Lung (tissue), 12 donors: ENCODE measurements around the gene GNA12. TPM values are rescaled to one million over a fixed set of nuclear protein-coding genes. Genes with fewer than 3 reads are reported as not detected.

Experiments used
- ATAC-seq: fragments of 200-7000 bp; cut with Tn5 transposase; one replicate; pipeline ENCODE4 v1.9.1; 2020; ENCODE audit warnings: moderate number of reproducible peaks; ENCODE audit not compliant: insufficient read depth, low FRiP score
- DNase-seq, 3 donors: peaks; one replicate each; pipeline ENCODE4 v3.0.0-alpha.2; 2013 to 2017
- H3K27ac ChIP-seq, 2 donors: one replicate each; pipeline ENCODE4 v1.5.1; 2013; ENCODE audit warnings: mild to moderate bottlenecking in 2 of 2, moderate library complexity in 2 of 2, control low read depth in 1 of 2, inconsistent platforms in 1 of 2, low read depth in 1 of 2, low read length in 1 of 2
- H3K27me3 ChIP-seq, 3 donors: one replicate each; pipeline ENCODE4 v1.5.1; 2013; ENCODE audit warnings: low read length in 2 of 3; ENCODE audit not compliant: control insufficient read depth in 3 of 3, insufficient read depth in 3 of 3
- H3K36me3 ChIP-seq, 4 donors: one replicate each; pipeline ENCODE4 v1.5.1; 2013; ENCODE audit warnings: low read length in 4 of 4, mild to moderate bottlenecking in 1 of 4, moderate library complexity in 1 of 4; ENCODE audit not compliant: control insufficient read depth in 4 of 4, insufficient read depth in 4 of 4
- H3K4me1 ChIP-seq, 5 donors: one replicate each; pipeline ENCODE4 v1.5.1; 2013; ENCODE audit warnings: low read length in 5 of 5, mild to moderate bottlenecking in 2 of 5, moderate library complexity in 1 of 5; ENCODE audit not compliant: control insufficient read depth in 5 of 5, insufficient read depth in 5 of 5
- H3K4me3 ChIP-seq: one replicate; pipeline ENCODE4 v1.5.1; 2013; ENCODE audit warnings: mild to moderate bottlenecking, control low read depth, moderate library complexity
- H3K9ac ChIP-seq, 2 donors: one replicate each; pipeline ENCODE4 v1.5.1; 2013; ENCODE audit warnings: low read length in 2 of 2, control low read depth in 1 of 2; ENCODE audit not compliant: insufficient read depth in 1 of 2
- H3K9me3 ChIP-seq, 4 donors: one replicate each; pipeline ENCODE4 v1.5.1; 2013; ENCODE audit warnings: low read length in 3 of 4, mild to moderate bottlenecking in 1 of 4, moderate library complexity in 1 of 4; ENCODE audit not compliant: control insufficient read depth in 4 of 4, insufficient read depth in 3 of 4
- WGBS, 2 donors: extraction: QIAGEN DNeasy Blood & Tissue Kit; methylation state at CpG; one replicate each; pipeline ENCODE4 v1.1.7; 2013; 5-methylcytosine and 5-hydroxymethylcytosine counted together
- polyA plus RNA-seq, 2 donors: library from polyadenylated mRNA; stranded (reverse); fragments of 200-250 nt; gene quantifications; one replicate each; pipeline ENCODE4 v1.2.1, GENCODE V29; 2013
- total RNA-seq, 2 donors: library from RNA; depleted of rRNA in 1 of 2; stranded (reverse); fragments of >200 nt in 1 of 2; gene quantifications; one replicate each; pipeline ENCODE4 v1.2.1, GENCODE V29; 2014 to 2021
- TF ChIP-seq, protein P1 (sequence below): IDR thresholded peaks from 2 replicates; pipeline ENCODE4 v1.5.1; 2012; ENCODE audit warnings: mild to moderate bottlenecking; ENCODE audit errors: control extremely low read depth, extremely low read depth
- donor health status: control.
- donor health status: control.
- donor health status: Bipolar disorder and iron deficiency.
- donor health status: healthy.
- donor health status: DM: yes; HTN: yes; CAD: no.

The GNA12 gene
- total and polyA plus RNA-seq, 4 donors = 11.0 to 51.9 (median 33.5) TPM

DNA sequence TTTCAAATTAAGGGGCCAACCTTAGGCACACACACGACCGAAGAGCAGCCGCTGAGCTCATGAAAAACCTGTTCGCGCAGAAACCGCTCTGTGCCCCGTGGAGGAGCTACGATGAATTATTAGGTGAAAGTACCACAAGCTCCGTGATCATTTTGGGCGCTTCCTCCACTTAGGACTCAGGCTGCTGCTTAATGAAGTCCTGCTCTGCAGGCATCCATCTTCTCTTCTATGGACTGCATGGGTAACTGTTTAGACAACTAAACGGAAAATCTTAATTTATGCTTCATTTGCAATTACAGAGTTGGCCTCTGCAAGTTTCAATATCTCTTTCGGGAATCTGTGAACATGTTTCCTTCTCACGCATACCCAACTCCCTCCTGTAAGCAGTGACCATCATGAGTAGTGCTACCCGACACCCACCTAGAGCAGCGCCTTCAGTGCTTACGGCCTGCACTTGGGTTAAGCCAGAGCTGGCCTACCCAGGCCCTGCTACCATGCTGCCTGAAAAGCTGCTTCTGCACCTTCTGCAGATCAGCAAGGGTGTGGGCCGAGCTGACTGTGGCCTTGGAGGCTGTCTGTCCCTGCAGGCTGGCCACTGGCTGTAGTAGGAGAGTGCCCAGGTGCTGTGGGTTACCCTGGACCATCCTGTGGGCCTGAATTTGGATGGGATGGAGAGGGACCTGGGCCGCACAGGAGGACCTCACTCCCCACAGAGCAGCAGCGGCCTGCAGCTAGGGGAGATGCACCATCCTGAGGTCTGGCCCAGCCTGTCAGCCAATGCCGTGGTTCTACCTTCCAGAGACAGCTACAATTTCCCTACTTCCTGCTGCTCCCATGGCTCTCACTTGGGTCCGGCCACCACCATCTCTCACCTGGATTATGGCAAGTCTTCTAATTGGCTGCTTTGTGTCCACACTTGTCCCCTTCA lies 36.0 kb downstream of the GNA12 start:
- Histone ChIP-seq H3K9ac (peak overlapping the region in 1 of 2 donors; percentile 33), H3K4me3 (no peak overlapping the region), H3K27me3 (no peaks in the 10 kb centered on the region), H3K27ac (no peak overlapping the region), H3K4me1 (peaks cover 17 to 58% (median 27%) of the 10 kb centered on the region in 5 donors), H3K9me3 (no peaks in the 10 kb centered on the region), H3K36me3 (no peaks in the 10 kb centered on the region)
- DNase-seq (peak; percentile 34 to 76 (median 48)), ATAC-seq (no peak)
- WGBS, 2 donors = 76 to 77% methylated on average over 21 of the region's 21 CpGs
- TF ChIP-seq, protein P1, sequence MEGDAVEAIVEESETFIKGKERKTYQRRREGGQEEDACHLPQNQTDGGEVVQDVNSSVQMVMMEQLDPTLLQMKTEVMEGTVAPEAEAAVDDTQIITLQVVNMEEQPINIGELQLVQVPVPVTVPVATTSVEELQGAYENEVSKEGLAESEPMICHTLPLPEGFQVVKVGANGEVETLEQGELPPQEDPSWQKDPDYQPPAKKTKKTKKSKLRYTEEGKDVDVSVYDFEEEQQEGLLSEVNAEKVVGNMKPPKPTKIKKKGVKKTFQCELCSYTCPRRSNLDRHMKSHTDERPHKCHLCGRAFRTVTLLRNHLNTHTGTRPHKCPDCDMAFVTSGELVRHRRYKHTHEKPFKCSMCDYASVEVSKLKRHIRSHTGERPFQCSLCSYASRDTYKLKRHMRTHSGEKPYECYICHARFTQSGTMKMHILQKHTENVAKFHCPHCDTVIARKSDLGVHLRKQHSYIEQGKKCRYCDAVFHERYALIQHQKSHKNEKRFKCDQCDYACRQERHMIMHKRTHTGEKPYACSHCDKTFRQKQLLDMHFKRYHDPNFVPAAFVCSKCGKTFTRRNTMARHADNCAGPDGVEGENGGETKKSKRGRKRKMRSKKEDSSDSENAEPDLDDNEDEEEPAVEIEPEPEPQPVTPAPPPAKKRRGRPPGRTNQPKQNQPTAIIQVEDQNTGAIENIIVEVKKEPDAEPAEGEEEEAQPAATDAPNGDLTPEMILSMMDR = no peak

DNA sequence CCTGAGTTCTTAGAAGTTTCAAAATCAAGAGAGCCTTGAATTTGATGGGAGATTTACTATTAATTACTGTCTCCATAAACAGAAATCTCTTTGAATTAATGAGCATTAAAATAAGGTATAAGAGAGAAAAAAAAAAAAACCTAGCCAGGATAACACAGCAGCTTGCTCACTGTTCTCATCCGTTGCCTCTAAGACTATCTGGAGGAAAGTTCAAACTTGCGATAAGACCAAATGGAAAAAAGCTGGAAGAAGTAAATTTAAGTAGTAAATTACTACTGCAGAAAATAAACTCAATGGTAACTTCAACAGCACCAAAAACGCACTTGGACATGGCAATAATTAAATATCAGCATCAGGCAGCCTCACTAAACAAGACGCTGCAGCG lies 36.7 kb downstream of the GNA12 start:
- H3K4me1 ChIP-seq = peaks cover 24 to 64% (median 33%) of the 10 kb centered on the region in 5 donors
- 69 to 74% methylated on average over 5 of the region's 5 CpGs for WGBS, 2 donors
- H3K4me3 ChIP-seq = no peak overlapping the region
- H3K27ac ChIP-seq = no peak overlapping the region
- no peaks in the 10 kb centered on the region for H3K36me3 ChIP-seq
- H3K9me3 ChIP-seq = no peaks in the 10 kb centered on the region
- peak in 1 of 3 donors; percentile 48 for DNase-seq
- ATAC-seq = no peak
- TF ChIP-seq, protein P1 = no peak
- no peaks in the 10 kb centered on the region for H3K27me3 ChIP-seq
- peak overlapping the region in 1 of 2 donors; percentile 33 for H3K9ac ChIP-seq

DNA sequence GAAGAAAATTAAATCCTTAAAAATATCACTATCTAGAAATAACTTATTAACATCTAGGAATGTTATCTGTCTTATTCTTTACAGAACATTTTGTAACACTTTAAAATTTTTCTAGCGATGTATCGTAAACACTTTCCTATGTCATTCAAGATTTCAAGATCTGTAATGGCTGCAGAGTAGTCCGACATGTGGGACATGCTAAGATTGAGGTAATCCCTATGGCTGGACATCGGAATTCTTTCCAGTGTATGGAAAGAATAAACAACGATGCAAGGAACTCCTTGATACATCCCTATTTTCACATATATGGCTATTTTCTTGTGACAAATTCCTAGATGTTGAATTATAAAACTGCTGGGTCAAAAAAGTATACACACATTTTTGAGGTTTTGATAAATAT lies 37.5 kb downstream of the GNA12 start:
- H3K4me1 ChIP-seq = peaks cover 25 to 66% (median 36%) of the 10 kb centered on the region in 5 donors

More for the DNA sequence above, 37.5 kb downstream of the GNA12 start:
- ATAC-seq (no peak), DNase-seq (no peak)
- 90 to 91% methylated on average over 5 of the region's 5 CpGs for WGBS, 2 donors
- no peak overlapping the region for H3K4me3 ChIP-seq
- TF ChIP-seq, protein P1 = no peak
- no peaks in the 10 kb centered on the region for H3K36me3 ChIP-seq
- no peaks in the 10 kb centered on the region for H3K27me3 ChIP-seq
- no peak overlapping the region for H3K27ac ChIP-seq
- H3K9me3 ChIP-seq = no peaks in the 10 kb centered on the region
- no peak overlapping the region for H3K9ac ChIP-seq
